GM12875 (cell line): ENCODE measurements around the gene RAB17.

ENCODE experiments used
- H3K4me3 ChIP-seq: one replicate; pipeline ENCODE4 v1.5.1; 2011; ENCODE audit warnings: low read depth, low read length, control low read depth
- TF ChIP-seq, protein P1 (sequence below): IDR thresholded peaks from 2 replicates; pipeline ENCODE4 v1.5.1; 2011; ENCODE audit warnings: low read depth, mild to moderate bottlenecking, control low read depth, inconsistent platforms, low read length, moderate library complexity, borderline replicate concordance; ENCODE audit not compliant: insufficient read depth

The RAB17 gene

DNA sequence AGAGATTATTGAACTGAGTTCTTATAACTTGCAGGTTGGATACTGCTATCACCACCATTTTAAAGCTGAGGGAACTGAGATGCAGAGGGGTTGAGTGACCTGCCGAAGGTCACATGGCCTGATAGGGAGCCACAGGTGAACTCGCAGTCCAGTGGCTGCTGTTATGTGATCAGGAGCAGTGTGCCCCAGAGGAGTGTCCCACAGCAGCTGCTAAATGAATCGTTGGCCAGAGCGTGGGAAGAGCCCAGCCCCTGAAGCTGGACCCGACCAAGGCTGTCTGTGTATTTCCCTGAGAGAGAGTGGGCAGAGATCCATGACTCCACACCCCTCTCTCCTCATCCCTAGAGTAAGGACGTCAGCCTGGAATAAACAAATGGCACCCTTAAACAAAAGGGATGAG, 50.9 kb downstream of the RAB17 start:
- H3K4me3 ChIP-seq: no peak overlapping the region
- TF ChIP-seq, protein P1, sequence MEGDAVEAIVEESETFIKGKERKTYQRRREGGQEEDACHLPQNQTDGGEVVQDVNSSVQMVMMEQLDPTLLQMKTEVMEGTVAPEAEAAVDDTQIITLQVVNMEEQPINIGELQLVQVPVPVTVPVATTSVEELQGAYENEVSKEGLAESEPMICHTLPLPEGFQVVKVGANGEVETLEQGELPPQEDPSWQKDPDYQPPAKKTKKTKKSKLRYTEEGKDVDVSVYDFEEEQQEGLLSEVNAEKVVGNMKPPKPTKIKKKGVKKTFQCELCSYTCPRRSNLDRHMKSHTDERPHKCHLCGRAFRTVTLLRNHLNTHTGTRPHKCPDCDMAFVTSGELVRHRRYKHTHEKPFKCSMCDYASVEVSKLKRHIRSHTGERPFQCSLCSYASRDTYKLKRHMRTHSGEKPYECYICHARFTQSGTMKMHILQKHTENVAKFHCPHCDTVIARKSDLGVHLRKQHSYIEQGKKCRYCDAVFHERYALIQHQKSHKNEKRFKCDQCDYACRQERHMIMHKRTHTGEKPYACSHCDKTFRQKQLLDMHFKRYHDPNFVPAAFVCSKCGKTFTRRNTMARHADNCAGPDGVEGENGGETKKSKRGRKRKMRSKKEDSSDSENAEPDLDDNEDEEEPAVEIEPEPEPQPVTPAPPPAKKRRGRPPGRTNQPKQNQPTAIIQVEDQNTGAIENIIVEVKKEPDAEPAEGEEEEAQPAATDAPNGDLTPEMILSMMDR: no peak

DNA sequence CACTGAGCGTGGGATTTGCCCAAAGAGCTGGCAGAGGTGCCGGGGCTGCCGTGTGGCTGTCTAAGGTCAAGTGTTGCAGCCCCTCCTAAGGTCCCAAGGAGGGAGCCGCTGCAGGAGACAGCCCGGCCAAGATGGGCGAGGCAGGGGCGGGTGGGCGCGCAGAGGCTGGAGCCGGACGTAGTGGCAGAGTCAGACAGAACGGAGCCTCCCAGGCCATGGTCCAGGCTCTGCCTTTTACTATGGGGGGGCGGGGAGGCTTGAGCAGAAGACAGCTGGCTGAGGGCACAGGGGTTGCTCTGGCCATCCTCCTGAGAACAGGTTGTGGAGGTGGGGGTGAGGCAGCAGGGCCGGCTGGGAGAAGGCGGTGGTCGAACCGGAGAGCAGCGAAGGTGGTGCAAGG, 51.6 kb downstream of the RAB17 start:
- TF ChIP-seq, protein P1: no peak
- no peak overlapping the region for H3K4me3 ChIP-seq

DNA sequence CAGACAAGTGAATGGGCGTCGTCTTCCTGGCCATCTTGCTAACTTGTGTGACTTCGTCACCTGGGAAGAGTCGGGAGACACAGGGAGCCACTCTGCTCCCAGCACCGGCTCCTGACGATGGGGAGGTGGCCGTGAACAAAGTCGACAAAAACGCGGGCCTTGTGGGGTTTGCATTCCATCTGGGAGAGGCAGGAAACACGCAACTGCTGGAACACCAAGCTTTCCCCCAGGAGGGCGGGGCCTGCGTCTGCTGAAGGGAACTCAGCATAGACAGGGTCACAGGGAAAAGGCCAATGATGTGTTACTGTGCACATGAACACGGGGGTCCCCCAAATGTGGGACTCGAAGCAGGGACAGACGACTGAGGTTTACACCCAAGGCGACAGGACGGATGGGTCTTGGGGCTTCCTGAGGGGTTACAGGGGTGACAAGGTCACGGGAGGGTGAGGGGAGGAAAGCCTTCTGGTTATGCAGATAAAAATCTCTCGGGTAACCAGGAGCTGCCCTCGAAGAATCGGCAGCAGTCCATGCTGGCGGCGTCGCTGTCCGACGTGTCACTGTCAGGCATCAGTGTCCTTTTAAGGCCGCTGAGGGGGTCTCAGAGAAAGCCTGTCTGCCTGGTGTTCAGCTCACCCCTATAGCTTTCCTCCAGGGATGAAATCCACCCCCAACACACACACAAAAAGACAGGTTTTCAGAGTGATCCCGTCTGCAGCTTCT, 52.4 kb downstream of the RAB17 start:
- H3K4me3 ChIP-seq: no peak overlapping the region
- TF ChIP-seq, protein P1: no peak

DNA sequence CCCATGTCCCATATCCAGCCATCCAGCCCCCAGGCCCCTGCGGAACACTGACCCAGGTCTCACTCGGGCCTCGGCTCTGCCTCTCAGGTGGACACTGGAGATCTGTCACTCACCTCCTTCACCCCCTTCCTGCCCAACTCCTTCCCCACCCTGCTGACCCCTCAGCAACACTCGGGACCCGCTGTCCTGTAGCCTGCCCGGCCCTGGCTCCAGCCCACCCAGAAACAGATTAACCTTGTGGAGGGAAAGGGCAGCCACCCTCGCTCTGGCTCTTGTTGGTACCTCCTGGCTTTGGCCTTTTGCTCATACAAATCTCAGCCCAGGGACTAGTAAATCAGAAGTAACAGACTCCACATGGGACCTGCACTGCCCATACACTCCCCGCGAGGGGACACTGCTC, 53.9 kb downstream of the RAB17 start:
- TF ChIP-seq, protein P1: no peak

DNA sequence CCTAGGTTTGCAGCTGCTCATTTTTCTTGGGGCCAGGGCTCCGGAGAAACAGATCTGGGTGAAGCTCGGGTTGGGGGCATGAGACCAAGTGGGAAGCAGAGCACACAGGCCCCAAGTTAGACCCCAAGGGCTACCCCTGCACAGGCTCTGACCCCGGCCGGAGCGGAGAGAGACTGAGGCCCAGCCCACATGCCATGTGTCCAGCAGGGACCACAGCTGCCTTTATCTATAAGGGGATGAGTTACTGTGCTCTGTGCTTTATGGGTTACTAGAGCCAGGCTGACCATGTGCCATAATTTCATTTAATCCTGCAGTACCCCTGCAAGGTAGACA, 54.5 kb downstream of the RAB17 start:
- TF ChIP-seq, protein P1: no peak
- H3K4me3 ChIP-seq: no peak overlapping the region

More for the DNA sequence above, 53.9 kb downstream of the RAB17 start:
- H3K4me3 ChIP-seq: no peak overlapping the region

DNA sequence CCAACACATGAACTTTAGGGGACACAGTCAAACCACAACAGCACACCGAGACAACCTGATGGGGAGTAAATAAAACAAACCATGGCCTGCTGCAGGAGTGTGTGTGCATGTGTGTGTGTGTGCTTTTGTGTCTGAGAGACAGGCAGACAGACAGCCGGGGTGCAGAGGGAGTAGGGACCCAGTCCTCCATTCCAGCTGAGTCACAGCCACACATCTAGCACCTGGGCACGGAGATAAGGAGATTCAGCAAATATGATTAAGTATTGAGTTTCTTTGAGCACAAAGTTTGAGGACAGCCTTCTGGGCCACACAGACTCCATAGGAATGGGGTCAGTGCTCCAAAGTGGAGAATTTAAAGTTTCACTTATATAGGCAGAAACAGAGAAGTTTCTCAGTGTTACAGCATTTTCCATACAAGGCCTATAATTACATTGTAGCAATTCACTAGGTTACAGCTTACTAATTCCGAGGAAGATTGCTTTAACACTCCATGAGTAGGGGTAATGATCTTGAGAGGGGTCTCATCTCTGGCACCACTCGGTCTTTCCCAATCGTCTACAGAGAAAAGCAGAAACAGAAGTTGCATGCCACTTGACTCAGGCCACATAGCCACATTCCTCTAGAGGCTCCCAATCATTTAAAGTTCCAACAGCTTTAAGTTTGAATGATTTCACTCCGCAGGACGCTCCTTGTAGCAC, 55.0 kb downstream of the RAB17 start:
- no peak overlapping the region for H3K4me3 ChIP-seq
- TF ChIP-seq, protein P1: no peak

DNA sequence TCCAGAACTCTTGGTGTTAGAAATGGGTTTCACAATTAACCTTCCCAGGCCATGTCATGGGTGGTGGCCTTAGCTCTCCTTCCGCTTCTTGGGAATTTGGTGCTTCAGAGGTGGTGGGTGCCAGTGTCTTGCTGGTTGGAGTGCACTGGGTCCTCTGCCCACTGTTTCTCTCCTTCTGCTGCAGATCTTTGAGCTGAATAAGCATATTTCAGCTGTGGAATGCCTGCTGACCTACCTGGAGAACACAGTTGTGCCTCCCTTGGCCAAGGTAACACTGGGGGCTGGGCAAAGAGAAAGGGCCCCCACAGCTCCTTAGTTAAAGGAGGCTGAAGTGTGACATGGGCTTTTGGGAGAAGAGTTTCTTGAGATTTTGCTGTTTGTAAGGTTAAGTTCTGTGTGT, 56.2 kb downstream of the RAB17 start:
- no peak overlapping the region for H3K4me3 ChIP-seq
- TF ChIP-seq, protein P1: no peak
